ENCODE data around the gene MBD2. TPM values are rescaled to one million over a fixed set of nuclear protein-coding genes. Genes with fewer than 3 reads are reported as not detected.

The MBD2 gene
- total and polyA plus RNA-seq, 4 donors: 9.2 to 16.2 (median 11.4) TPM

- TF ChIP-seq CTCF (IDR thresholded peaks at IDR 0.05; ENCODE audit: low read depth, low read length, missing input control): no peak
- TF ChIP-seq ATF3 (IDR thresholded peaks at IDR 0.05): no peak
- TF ChIP-seq MAX (IDR thresholded peaks at IDR 0.05): no peak
- TF ChIP-seq RAD21 (IDR thresholded peaks at IDR 0.05): no peak
- no peak for TF ChIP-seq GABPA (IDR thresholded peaks at IDR 0.05 in 1 of 2, conservative IDR thresholded peaks at IDR 0.05 in 1 of 2)
- TF ChIP-seq HNF4A (conservative IDR thresholded peaks at IDR 0.05): no peak
- no peak for TF ChIP-seq REST (IDR thresholded peaks at IDR 0.05)
- no peak for TF ChIP-seq FOXA2 (IDR thresholded peaks at IDR 0.05)
- no peak for TF ChIP-seq NR2F2 (IDR thresholded peaks at IDR 0.05)
- TF ChIP-seq JUND (IDR thresholded peaks at IDR 0.05): no peak
- peaks cover 0 to 12% (median 6%) of the 10 kb centered on the region in 4 donors for H3K36me3 ChIP-seq (ENCODE audit: control insufficient read depth in 4 of 4, insufficient read depth in 3 of 4, low read depth in 1 of 4, low read length in 3 of 4)
- H3K4me3 ChIP-seq (ENCODE audit: low read depth in 1 of 3, low read length in 3 of 3): no peak overlapping the region
- no peak overlapping the region for H3K9ac ChIP-seq (ENCODE audit: low read depth in 1 of 2, low read length in 2 of 2)
- no peak overlapping the region for H3K27ac ChIP-seq (ENCODE audit: low read depth in 1 of 2, low read length in 2 of 2)
- WGBS: 89% methylated on average over 3 of the region's 3 CpGs
- no peaks in the 10 kb centered on the region for H3K9me3 ChIP-seq (ENCODE audit: control insufficient read depth in 4 of 4, low read length in 3 of 4)
- no peaks in the 10 kb centered on the region for H3K4me1 ChIP-seq (ENCODE audit: control insufficient read depth in 4 of 4, insufficient read depth in 4 of 4, low read length in 3 of 4)
- H3K27me3 ChIP-seq (ENCODE audit: control insufficient read depth in 4 of 4, insufficient read depth in 4 of 4, low read length in 3 of 4): no peaks in the 10 kb centered on the region
- DNase-seq (ENCODE audit: low spot score): no peak
Observed at GRCh38 chr18:54149078-54149697, 75.3 kb downstream of the MBD2 start.

GRCh38 chr18:54148678-54149077 is 75.8 kb downstream of the MBD2 start:
- no peaks in the 10 kb centered on the region for H3K27me3 ChIP-seq (ENCODE audit: control insufficient read depth in 4 of 4, insufficient read depth in 4 of 4, low read length in 3 of 4)
- H3K27ac ChIP-seq (ENCODE audit: low read depth in 1 of 2, low read length in 2 of 2): no peak overlapping the region
- H3K4me1 ChIP-seq (ENCODE audit: control insufficient read depth in 4 of 4, insufficient read depth in 4 of 4, low read length in 3 of 4): no peaks in the 10 kb centered on the region
- DNase-seq (ENCODE audit: low spot score): no peak
- H3K9ac ChIP-seq (ENCODE audit: low read depth in 1 of 2, low read length in 2 of 2): no peak overlapping the region
- WGBS: 94% methylated on average over 4 of the region's 4 CpGs
- H3K9me3 ChIP-seq (ENCODE audit: control insufficient read depth in 4 of 4, low read length in 3 of 4): no peaks in the 10 kb centered on the region
- H3K36me3 ChIP-seq (ENCODE audit: control insufficient read depth in 4 of 4, insufficient read depth in 3 of 4, low read depth in 1 of 4, low read length in 3 of 4): peaks cover 0 to 10% (median 5%) of the 10 kb centered on the region in 4 donors
- no peak overlapping the region for H3K4me3 ChIP-seq (ENCODE audit: low read depth in 1 of 3, low read length in 3 of 3)
- TF ChIP-seq SP1 (IDR thresholded peaks at IDR 0.05): no peak
- no peak for TF ChIP-seq FOXA2 (IDR thresholded peaks at IDR 0.05)

GRCh38 chr18:54148151-54148550 is 76.3 kb downstream of the MBD2 start:
- Histone ChIP-seq H3K4me3 (ENCODE audit: low read depth in 1 of 3, low read length in 3 of 3) (no peak overlapping the region), H3K9me3 (ENCODE audit: control insufficient read depth in 4 of 4, low read length in 3 of 4) (no peaks in the 10 kb centered on the region), H3K36me3 (ENCODE audit: control insufficient read depth in 4 of 4, insufficient read depth in 3 of 4, low read depth in 1 of 4, low read length in 3 of 4) (peaks cover 0 to 7% (median 4%) of the 10 kb centered on the region in 4 donors), H3K9ac (ENCODE audit: low read depth in 1 of 2, low read length in 2 of 2) (no peak overlapping the region), H3K4me1 (ENCODE audit: control insufficient read depth in 4 of 4, insufficient read depth in 4 of 4, low read length in 3 of 4) (no peaks in the 10 kb centered on the region), H3K27ac (ENCODE audit: low read depth in 1 of 2, low read length in 2 of 2) (no peak overlapping the region), H3K27me3 (ENCODE audit: control insufficient read depth in 4 of 4, insufficient read depth in 4 of 4, low read length in 3 of 4) (no peaks in the 10 kb centered on the region)
- DNase-seq (ENCODE audit: low spot score): no peak
- no peak for TF ChIP-seq ATF3 (IDR thresholded peaks at IDR 0.05)
- no peak for TF ChIP-seq SP1 (IDR thresholded peaks at IDR 0.05)
- no peak for TF ChIP-seq HNF4A (conservative IDR thresholded peaks at IDR 0.05)
- no peak for TF ChIP-seq FOXA2 (IDR thresholded peaks at IDR 0.05)
- TF ChIP-seq NR2F2 (IDR thresholded peaks at IDR 0.05): no peak
- TF ChIP-seq RAD21 (IDR thresholded peaks at IDR 0.05): no peak
- TF ChIP-seq FOXA1 (IDR thresholded peaks at IDR 0.05): no peak
- no peak for TF ChIP-seq HNF4G (IDR thresholded peaks at IDR 0.05)
- TF ChIP-seq ZBTB33 (IDR thresholded peaks at IDR 0.05): no peak
- TF ChIP-seq JUND (IDR thresholded peaks at IDR 0.05): no peak
- TF ChIP-seq RXRA (IDR thresholded peaks at IDR 0.05): no peak
- TF ChIP-seq REST (IDR thresholded peaks at IDR 0.05): no peak

All from liver (tissue), 9 donors.